ENCODE results near the gene FBXO3. TPM values are rescaled to one million over a fixed set of nuclear protein-coding genes. Genes with fewer than 3 reads are reported as not detected.

The FBXO3 gene
- polyA plus RNA-seq, 4 donors = 46.6 to 66.8 (median 56.4) TPM

Other genes starting within 250 kb of the FBXO3 start
- gene C11orf91, start 73.7 kb downstream of the FBXO3 start, polyA plus RNA-seq (ENCODE audit: insufficient read length in 4 of 4) = not detected
- 100 to 1,000 TPM; 219 to 324 (median 279) TPM for gene CD59, start 38.1 kb downstream of the FBXO3 start, polyA plus RNA-seq (ENCODE audit: insufficient read length in 4 of 4)
- 10 to 100 TPM; 17.1 to 36.4 (median 29.1) TPM for gene LMO2, start 117.6 kb upstream of the FBXO3 start, polyA plus RNA-seq (ENCODE audit: insufficient read length in 4 of 4)